ENCODE measurements around the gene SRGAP1.

SRGAP1 gene

DNA sequence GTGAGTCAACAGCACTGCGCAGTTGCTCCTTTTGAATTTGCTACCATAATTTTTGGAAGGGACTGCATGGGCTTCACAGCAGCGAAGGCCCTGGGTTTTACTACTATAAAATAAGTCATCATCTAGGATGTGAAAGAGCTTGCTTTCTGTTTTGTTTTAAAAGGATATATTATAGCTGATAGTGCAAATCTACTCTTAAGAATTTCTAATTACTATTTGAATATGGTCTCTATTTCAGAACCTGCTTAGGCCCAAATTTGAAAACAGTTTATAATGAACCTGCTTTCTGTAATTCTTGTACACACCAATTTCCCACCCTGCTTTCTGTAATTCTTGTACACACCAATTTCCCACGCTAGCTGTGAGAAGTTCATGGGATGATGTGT, 73.0 kb downstream of the SRGAP1 start:
- no peaks in the 10 kb centered on the region for H3K27me3 ChIP-seq (ENCODE audit: control insufficient read depth, insufficient read depth, low read length)
- WGBS (ENCODE audit: insufficient coverage, insufficient read length) = no CpG with 5 or more reads among the region's 3 CpGs
- DNase-seq (ENCODE audit: low read depth, low spot score) = no peak
- H3K4me1 ChIP-seq (ENCODE audit: control insufficient read depth, insufficient read depth, low read length) = peaks cover 1% of the 10 kb centered on the region; the same call in 1 of the 2 replicates
- no peak overlapping the region for H3K27ac ChIP-seq (ENCODE audit: low read length)
- no peaks in the 10 kb centered on the region for H3K9me3 ChIP-seq (ENCODE audit: control insufficient read depth, insufficient read depth, low read length)
- no peaks in the 10 kb centered on the region for H3K36me3 ChIP-seq (ENCODE audit: control insufficient read depth, insufficient read depth, low read length)
- no peak overlapping the region for H3K4me3 ChIP-seq (ENCODE audit: low read length)

DNA sequence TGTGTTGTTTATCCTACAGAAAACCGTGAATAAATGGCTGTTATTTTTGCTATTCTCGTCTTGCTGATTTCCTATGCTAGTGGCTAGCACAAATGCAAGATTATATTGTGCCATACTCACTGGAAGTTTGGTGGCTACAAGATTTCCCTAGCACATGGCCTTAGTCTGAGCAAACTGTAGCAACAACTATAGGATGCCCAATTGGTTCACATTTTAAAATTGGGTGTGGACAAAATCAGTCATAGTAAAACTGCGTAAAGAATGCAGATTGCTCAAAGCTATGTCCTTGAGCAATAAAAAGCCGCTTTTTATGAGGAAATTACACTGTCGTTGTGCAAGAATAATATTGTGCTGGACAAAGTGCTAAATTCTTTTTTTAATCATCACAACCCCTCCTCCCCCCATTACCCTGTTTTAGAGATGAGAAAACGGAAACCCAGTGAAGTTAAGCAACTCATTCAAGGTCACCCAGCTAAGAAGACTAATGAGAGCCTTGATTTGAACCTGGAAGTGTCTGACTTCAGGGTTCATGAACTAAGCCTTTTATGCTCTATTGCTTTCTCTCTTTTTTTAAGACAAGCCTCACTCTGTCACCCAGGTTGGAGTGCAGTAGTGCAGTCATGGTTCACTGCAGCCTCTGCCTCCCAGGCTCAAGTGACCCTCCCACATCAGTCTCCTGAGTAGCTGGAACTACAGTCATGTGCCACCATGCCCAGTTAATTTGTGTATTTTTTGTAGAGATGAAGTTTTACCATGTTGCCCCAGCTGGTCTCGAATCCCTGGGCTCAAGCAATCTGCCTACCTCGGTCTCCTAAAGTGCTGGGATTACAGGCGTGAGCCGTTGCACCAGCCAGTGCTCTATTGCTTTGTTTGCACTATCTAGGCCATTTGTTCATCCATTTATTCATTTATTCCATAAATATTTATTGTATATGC, 73.6 kb downstream of the SRGAP1 start:
- Histone ChIP-seq H3K27ac (ENCODE audit: low read length) (no peak overlapping the region), H3K36me3 (ENCODE audit: control insufficient read depth, insufficient read depth, low read length) (no peaks in the 10 kb centered on the region), H3K27me3 (ENCODE audit: control insufficient read depth, insufficient read depth, low read length) (no peaks in the 10 kb centered on the region), H3K4me1 (ENCODE audit: control insufficient read depth, insufficient read depth, low read length) (peaks cover 1% of the 10 kb centered on the region; the same call in 1 of the 2 replicates), H3K9me3 (ENCODE audit: control insufficient read depth, insufficient read depth, low read length) (no peaks in the 10 kb centered on the region), H3K4me3 (ENCODE audit: low read length) (no peak overlapping the region)
- DNase-seq (ENCODE audit: low read depth, low spot score) = no peak
- no CpG with 5 or more reads among the region's 10 CpGs for WGBS (ENCODE audit: insufficient coverage, insufficient read length)

DNA sequence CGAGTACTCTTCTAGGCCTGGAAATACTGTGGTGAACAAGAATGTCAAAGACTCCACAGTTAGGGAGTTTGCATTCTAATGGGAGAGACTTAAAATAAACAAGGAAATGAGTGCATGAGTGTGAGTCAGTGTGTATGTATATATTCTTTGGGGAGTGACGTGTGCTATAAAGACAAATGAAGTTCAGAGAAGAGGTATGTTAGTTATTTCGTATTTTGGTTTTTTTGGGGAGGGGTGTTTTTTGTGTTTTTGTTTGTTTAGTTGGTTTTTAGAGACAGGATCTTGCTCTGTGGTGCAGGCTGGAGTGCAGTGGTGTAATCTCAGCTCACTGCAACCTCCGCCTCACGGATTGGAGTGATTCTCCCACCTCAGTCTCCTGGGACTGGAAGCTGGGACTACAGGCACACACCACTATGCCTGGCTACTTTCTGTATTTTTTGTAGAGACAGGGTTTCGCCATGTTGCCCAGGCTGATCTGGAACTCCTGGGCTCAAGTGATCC, 74.3 kb downstream of the SRGAP1 start:
- H3K4me1 ChIP-seq (ENCODE audit: control insufficient read depth, insufficient read depth, low read length) = peaks cover 1% of the 10 kb centered on the region; the same call in 1 of the 2 replicates
- DNase-seq (ENCODE audit: low read depth, low spot score) = no peak
- H3K36me3 ChIP-seq (ENCODE audit: control insufficient read depth, insufficient read depth, low read length) = no peaks in the 10 kb centered on the region
- 100% methylated on average over 2 of the region's 6 CpGs for WGBS (ENCODE audit: insufficient coverage, insufficient read length)
- no peak overlapping the region for H3K27ac ChIP-seq (ENCODE audit: low read length)
- H3K27me3 ChIP-seq (ENCODE audit: control insufficient read depth, insufficient read depth, low read length) = no peaks in the 10 kb centered on the region
- H3K4me3 ChIP-seq (ENCODE audit: low read length) = no peak overlapping the region
- H3K9me3 ChIP-seq (ENCODE audit: control insufficient read depth, insufficient read depth, low read length) = no peaks in the 10 kb centered on the region

DNA sequence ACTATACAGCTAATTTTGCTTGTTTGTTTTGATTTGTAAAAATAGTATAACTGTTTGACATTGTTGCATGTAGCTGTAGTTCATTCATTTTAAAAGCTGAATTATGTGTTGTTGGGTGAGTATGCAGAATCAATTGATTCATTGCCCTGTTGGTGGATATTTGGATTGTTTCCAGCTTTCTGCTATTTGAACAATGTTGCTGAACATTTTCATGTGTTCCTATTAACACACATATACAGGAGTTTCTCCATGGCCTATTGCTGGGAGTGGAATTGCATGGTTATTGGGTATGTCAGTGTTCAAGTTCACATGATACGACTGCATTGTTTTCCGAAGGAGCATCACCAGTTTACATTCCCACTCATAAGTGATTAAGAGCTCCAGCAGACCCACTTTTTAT, 75.3 kb downstream of the SRGAP1 start:
- no peak overlapping the region for H3K27ac ChIP-seq (ENCODE audit: low read length)
- H3K9me3 ChIP-seq (ENCODE audit: control insufficient read depth, insufficient read depth, low read length) = no peaks in the 10 kb centered on the region
- H3K4me3 ChIP-seq (ENCODE audit: low read length) = no peak overlapping the region
- H3K27me3 ChIP-seq (ENCODE audit: control insufficient read depth, insufficient read depth, low read length) = no peaks in the 10 kb centered on the region
- H3K4me1 ChIP-seq (ENCODE audit: control insufficient read depth, insufficient read depth, low read length) = peaks cover 1% of the 10 kb centered on the region; the same call in 1 of the 2 replicates
- H3K36me3 ChIP-seq (ENCODE audit: control insufficient read depth, insufficient read depth, low read length) = no peaks in the 10 kb centered on the region
- DNase-seq (ENCODE audit: low read depth, low spot score) = no peak
- WGBS (ENCODE audit: insufficient coverage, insufficient read length) = no CpG with 5 or more reads among the region's 2 CpGs

DNA sequence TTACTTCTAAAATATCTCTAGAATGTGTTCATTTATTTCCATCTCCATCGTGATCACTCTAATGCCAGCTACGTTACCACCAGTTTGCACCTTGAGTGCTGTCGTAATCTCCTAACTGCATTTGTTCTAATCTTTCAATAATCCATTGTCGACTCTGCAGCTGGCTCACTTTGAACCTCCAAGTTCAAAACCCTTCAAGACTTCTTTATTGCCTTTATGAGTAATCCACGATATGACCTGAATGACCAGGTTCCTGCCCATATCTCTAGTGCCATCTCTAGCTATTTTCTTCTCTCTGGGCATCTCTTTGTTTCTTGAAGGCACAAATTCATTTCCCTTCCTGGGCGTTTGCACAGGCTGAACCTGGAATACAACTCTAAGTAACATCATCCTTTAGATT, 76.7 kb downstream of the SRGAP1 start:
- Histone ChIP-seq H3K36me3 (ENCODE audit: control insufficient read depth, insufficient read depth, low read length) (no peaks in the 10 kb centered on the region), H3K9me3 (ENCODE audit: control insufficient read depth, insufficient read depth, low read length) (no peaks in the 10 kb centered on the region), H3K4me1 (ENCODE audit: control insufficient read depth, insufficient read depth, low read length) (no peaks in the 10 kb centered on the region), H3K4me3 (ENCODE audit: low read length) (no peak overlapping the region), H3K27me3 (ENCODE audit: control insufficient read depth, insufficient read depth, low read length) (no peaks in the 10 kb centered on the region), H3K27ac (ENCODE audit: low read length) (no peak overlapping the region)
- no CpG with 5 or more reads among the region's 6 CpGs for WGBS (ENCODE audit: insufficient coverage, insufficient read length)
- DNase-seq (ENCODE audit: low read depth, low spot score) = no peak

DNA sequence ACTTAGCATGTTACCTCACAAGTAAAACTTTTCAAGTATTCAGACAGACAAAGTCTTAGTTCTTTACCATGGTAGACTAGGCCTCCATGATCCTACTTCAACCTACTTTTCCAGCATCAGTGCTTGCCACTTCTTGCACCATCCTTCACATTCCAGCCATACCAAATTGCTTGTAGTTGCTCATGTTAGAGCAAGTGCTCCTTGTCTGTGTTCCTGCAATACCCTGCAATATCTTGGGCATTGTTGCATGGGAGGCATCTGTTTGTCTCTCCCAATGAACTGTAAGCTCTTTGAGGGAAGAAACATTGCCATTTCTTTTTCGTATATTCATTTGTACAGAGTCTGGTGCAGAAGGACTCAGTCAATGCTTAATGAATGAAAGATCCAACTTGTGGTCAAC, 78.0 kb downstream of the SRGAP1 start:
- Histone ChIP-seq H3K4me3 (ENCODE audit: low read length) (no peak overlapping the region), H3K27me3 (ENCODE audit: control insufficient read depth, insufficient read depth, low read length) (no peaks in the 10 kb centered on the region), H3K27ac (ENCODE audit: low read length) (no peak overlapping the region), H3K4me1 (ENCODE audit: control insufficient read depth, insufficient read depth, low read length) (no peaks in the 10 kb centered on the region), H3K9me3 (ENCODE audit: control insufficient read depth, insufficient read depth, low read length) (no peaks in the 10 kb centered on the region), H3K36me3 (ENCODE audit: control insufficient read depth, insufficient read depth, low read length) (no peaks in the 10 kb centered on the region)
- DNase-seq (ENCODE audit: low read depth, low spot score) = no peak
- WGBS (ENCODE audit: insufficient coverage, insufficient read length) = no CpG with 5 or more reads among the region's 1 CpG

DNA sequence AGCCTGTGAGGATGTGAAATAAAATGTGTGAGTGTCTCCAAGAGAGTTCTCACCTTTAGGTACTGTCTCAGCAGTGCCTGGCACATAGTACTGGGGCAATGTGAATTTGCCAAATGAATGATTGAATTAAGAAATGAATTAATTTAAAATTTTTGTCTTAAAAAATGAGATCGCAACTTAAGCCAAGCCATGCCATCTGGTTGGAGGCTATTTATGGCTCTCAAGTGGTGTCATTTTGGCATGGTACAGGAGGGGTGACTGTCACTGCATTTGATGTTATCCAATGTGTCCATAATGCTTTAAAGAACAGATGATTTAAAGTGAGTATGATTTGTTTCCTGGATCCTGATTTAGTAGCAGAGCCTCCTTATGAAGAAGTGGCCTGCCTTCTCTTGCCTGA, 80.3 kb downstream of the SRGAP1 start:
- WGBS (ENCODE audit: insufficient coverage, insufficient read length) = no CpG with 5 or more reads among the region's 1 CpG
- Histone ChIP-seq H3K9me3 (ENCODE audit: control insufficient read depth, insufficient read depth, low read length) (no peaks in the 10 kb centered on the region), H3K27me3 (ENCODE audit: control insufficient read depth, insufficient read depth, low read length) (no peaks in the 10 kb centered on the region), H3K27ac (ENCODE audit: low read length) (no peak overlapping the region), H3K36me3 (ENCODE audit: control insufficient read depth, insufficient read depth, low read length) (no peaks in the 10 kb centered on the region), H3K4me3 (ENCODE audit: low read length) (no peak overlapping the region), H3K4me1 (ENCODE audit: control insufficient read depth, insufficient read depth, low read length) (0 out of 2 replicates have a peak, but pooled peaks cover 1% of the 10 kb centered on the region)
- DNase-seq (ENCODE audit: low read depth, low spot score) = no peak

DNA sequence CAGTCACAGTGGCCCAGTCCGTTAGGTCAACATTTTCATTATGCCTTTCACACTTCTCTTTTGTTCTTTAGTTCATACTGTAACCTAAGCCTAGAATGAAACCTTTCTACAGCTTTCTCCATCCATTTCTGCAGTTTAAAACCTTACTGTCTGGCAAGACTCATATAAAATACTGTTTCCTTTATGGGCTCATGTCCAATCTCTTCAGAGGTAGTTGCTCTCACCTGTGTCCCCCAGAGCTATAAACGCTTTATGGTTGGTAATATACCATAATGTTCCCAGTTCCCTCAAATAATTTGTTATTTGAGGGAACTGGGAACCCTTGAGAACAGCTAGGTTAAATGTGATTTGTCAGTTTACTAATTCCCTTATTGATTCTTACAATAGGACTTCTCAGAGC, 83.0 kb downstream of the SRGAP1 start:
- Histone ChIP-seq H3K4me1 (ENCODE audit: control insufficient read depth, insufficient read depth, low read length) (0 out of 2 replicates have a peak, but pooled peaks cover 1% of the 10 kb centered on the region), H3K9me3 (ENCODE audit: control insufficient read depth, insufficient read depth, low read length) (no peaks in the 10 kb centered on the region), H3K27me3 (ENCODE audit: control insufficient read depth, insufficient read depth, low read length) (no peaks in the 10 kb centered on the region), H3K27ac (ENCODE audit: low read length) (no peak overlapping the region), H3K4me3 (ENCODE audit: low read length) (no peak overlapping the region), H3K36me3 (ENCODE audit: control insufficient read depth, insufficient read depth, low read length) (no peaks in the 10 kb centered on the region)
- WGBS (ENCODE audit: insufficient coverage, insufficient read length) = no CpG with 5 or more reads among the region's 2 CpGs
- DNase-seq (ENCODE audit: low read depth, low spot score) = no peak

DNA sequence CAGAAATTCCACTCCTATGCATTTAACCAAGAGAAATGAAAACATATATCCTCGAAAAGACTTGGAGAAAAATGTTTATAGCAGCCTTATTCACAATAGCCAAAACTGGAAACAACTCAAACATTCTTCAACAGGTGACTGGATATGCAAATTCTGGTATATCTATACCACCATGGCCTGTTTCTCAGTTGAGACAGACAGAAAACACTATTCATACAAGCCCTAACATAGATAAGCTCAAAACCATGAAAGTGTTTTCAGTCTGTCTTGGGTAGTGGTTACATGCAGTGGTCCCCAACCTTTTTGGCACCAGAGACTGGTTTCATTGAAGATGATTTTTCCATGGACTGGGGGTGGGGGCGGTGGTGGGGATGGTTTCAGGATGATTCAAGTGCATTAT, 83.8 kb downstream of the SRGAP1 start:
- Histone ChIP-seq H3K36me3 (ENCODE audit: control insufficient read depth, insufficient read depth, low read length) (no peaks in the 10 kb centered on the region), H3K27me3 (ENCODE audit: control insufficient read depth, insufficient read depth, low read length) (no peaks in the 10 kb centered on the region), H3K4me1 (ENCODE audit: control insufficient read depth, insufficient read depth, low read length) (0 out of 2 replicates have a peak, but pooled peaks cover 1% of the 10 kb centered on the region), H3K27ac (ENCODE audit: low read length) (no peak overlapping the region), H3K4me3 (ENCODE audit: low read length) (no peak overlapping the region), H3K9me3 (ENCODE audit: control insufficient read depth, insufficient read depth, low read length) (no peaks in the 10 kb centered on the region)
- DNase-seq (ENCODE audit: low read depth, low spot score) = no peak
- no CpG with 5 or more reads among the region's 2 CpGs for WGBS (ENCODE audit: insufficient coverage, insufficient read length)

DNA sequence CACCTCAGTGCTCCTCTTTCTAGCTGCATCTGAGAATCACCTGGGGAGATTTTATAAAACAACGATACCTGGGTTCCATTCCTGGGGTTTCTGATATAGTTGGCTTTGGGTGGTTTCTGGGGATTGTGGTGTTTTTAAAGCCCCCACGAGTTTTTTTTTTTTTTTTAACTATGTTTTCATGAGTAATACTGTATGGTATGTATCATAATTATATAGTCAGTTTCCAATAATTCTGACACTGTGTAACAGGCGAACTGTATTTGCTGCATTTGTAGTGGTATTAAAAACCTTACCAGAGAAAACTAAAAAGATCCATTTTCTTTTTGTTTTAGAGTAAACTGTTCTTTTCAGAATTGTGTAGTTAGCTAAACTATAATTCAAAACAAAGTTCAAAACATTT, 84.9 kb downstream of the SRGAP1 start:
- Histone ChIP-seq H3K4me1 (ENCODE audit: control insufficient read depth, insufficient read depth, low read length) (0 out of 2 replicates have a peak, but pooled peaks cover 1% of the 10 kb centered on the region), H3K27me3 (ENCODE audit: control insufficient read depth, insufficient read depth, low read length) (no peaks in the 10 kb centered on the region), H3K36me3 (ENCODE audit: control insufficient read depth, insufficient read depth, low read length) (no peaks in the 10 kb centered on the region), H3K27ac (ENCODE audit: low read length) (no peak overlapping the region), H3K4me3 (ENCODE audit: low read length) (no peak overlapping the region), H3K9me3 (ENCODE audit: control insufficient read depth, insufficient read depth, low read length) (no peaks in the 10 kb centered on the region)
- no peak for DNase-seq (ENCODE audit: low read depth, low spot score)
- WGBS (ENCODE audit: insufficient coverage, insufficient read length) = no CpG with 5 or more reads among the region's 3 CpGs
